ENCODE measurements around the gene ANKRD55. TPM values are rescaled to one million over a fixed set of nuclear protein-coding genes. Genes with fewer than 3 reads are reported as not detected.

Gene ANKRD55
- polyA plus RNA-seq, 1 of the 3 experiments (the other 2 are of a cell fraction) = not detected

- CTCF ChIA-PET = interaction anchor here (1.0 kb wide), 1 partner anchor 755 kb away, joined by 3 read pairs; no protein-coding TSS in a partner anchor
- Histone ChIP-seq H4K20me1 (ENCODE audit: insufficient read depth) (no peaks in the 10 kb centered on the region), H3K9me2 (no peaks in the 10 kb centered on the region), H3K36me3 (replicated peaks in 1 of 2; ENCODE audit: control insufficient read depth in 1 of 2, insufficient read depth in 2 of 2, low read length in 1 of 2) (no peaks in the 10 kb centered on the region), H3K4me3 (ENCODE audit: low read depth in 2 of 2, low read length in 1 of 2) (no peak overlapping the region), H3K4me2 (no peak overlapping the region), H3K27me3 (ENCODE audit: insufficient read depth) (no peaks in the 10 kb centered on the region), H3K9me3 (no peaks in the 10 kb centered on the region), H3K27ac (ENCODE audit: low read depth in 2 of 2, low read length in 1 of 2) (no peak overlapping the region), H3K79me2 (ENCODE audit: insufficient read depth) (no peaks in the 10 kb centered on the region), H3F3A (replicated peaks; ENCODE audit: insufficient read depth) (peaks cover 3% of the 10 kb centered on the region), H3K4me1 (ENCODE audit: control insufficient read depth in 1 of 2, insufficient read depth in 2 of 2, low read depth in 1 of 2, low read length in 1 of 2) (peaks cover 0 to 9% of the 10 kb centered on the region in 2 experiments; a peak in 1 of 4 replicates), H2AFZ (ENCODE audit: low read depth) (no peak overlapping the region), H3K9ac (no peak overlapping the region)
- peak; percentile 23 for DNase-seq
- no peak for TF ChIP-seq TEAD4 (IDR thresholded peaks at IDR 0.05; ENCODE audit: borderline replicate concordance, insufficient read depth)
- TF ChIP-seq, protein P1, sequence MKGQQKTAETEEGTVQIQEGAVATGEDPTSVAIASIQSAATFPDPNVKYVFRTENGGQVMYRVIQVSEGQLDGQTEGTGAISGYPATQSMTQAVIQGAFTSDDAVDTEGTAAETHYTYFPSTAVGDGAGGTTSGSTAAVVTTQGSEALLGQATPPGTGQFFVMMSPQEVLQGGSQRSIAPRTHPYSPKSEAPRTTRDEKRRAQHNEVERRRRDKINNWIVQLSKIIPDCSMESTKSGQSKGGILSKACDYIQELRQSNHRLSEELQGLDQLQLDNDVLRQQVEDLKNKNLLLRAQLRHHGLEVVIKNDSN (IDR thresholded peaks at IDR 0.05; ENCODE audit: borderline replicate concordance, low read depth) = no peak
- no peak for TF ChIP-seq NFIC (IDR thresholded peaks at IDR 0.05; ENCODE audit: borderline replicate concordance)
- no peak for TF ChIP-seq POLR2AphosphoS5 (IDR thresholded peaks at IDR 0.05; ENCODE audit: low read depth, low read length)
- no peak for TF ChIP-seq NRF1 (IDR thresholded peaks at IDR 0.05; ENCODE audit: low read depth, low read length)
- no peak for TF ChIP-seq GATA2 (CRISPR knock-in tag; IDR thresholded peaks at IDR 0.05)
- TF ChIP-seq, protein P2, sequence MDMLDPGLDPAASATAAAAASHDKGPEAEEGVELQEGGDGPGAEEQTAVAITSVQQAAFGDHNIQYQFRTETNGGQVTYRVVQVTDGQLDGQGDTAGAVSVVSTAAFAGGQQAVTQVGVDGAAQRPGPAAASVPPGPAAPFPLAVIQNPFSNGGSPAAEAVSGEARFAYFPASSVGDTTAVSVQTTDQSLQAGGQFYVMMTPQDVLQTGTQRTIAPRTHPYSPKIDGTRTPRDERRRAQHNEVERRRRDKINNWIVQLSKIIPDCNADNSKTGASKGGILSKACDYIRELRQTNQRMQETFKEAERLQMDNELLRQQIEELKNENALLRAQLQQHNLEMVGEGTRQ (IDR thresholded peaks at IDR 0.05; ENCODE audit: borderline replicate concordance, low read depth, low read length) = no peak
- TF ChIP-seq, protein P3, sequence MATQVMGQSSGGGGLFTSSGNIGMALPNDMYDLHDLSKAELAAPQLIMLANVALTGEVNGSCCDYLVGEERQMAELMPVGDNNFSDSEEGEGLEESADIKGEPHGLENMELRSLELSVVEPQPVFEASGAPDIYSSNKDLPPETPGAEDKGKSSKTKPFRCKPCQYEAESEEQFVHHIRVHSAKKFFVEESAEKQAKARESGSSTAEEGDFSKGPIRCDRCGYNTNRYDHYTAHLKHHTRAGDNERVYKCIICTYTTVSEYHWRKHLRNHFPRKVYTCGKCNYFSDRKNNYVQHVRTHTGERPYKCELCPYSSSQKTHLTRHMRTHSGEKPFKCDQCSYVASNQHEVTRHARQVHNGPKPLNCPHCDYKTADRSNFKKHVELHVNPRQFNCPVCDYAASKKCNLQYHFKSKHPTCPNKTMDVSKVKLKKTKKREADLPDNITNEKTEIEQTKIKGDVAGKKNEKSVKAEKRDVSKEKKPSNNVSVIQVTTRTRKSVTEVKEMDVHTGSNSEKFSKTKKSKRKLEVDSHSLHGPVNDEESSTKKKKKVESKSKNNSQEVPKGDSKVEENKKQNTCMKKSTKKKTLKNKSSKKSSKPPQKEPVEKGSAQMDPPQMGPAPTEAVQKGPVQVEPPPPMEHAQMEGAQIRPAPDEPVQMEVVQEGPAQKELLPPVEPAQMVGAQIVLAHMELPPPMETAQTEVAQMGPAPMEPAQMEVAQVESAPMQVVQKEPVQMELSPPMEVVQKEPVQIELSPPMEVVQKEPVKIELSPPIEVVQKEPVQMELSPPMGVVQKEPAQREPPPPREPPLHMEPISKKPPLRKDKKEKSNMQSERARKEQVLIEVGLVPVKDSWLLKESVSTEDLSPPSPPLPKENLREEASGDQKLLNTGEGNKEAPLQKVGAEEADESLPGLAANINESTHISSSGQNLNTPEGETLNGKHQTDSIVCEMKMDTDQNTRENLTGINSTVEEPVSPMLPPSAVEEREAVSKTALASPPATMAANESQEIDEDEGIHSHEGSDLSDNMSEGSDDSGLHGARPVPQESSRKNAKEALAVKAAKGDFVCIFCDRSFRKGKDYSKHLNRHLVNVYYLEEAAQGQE (IDR thresholded peaks at IDR 0.05; ENCODE audit: low read depth, low read length) = no peak
- TF ChIP-seq FOXM1 (IDR thresholded peaks at IDR 0.05; ENCODE audit: low read depth) = no peak
- TF ChIP-seq MEF2A (IDR thresholded peaks at IDR 0.05; ENCODE audit: borderline replicate concordance, low read depth) = no peak
- TF ChIP-seq GABPA (IDR thresholded peaks at IDR 0.05; ENCODE audit: low read depth) = no peak
- POLR2A ChIA-PET = no interaction called here
- 69% methylated on average over 4 of the region's 4 CpGs for WGBS (ENCODE audit: low lambda C conversion rate)
Observed at GRCh38 chr5:56160723-56161438, 72.2 kb downstream of the ANKRD55 start.
